ENCODE measurements around the gene STK10.

DNA sequence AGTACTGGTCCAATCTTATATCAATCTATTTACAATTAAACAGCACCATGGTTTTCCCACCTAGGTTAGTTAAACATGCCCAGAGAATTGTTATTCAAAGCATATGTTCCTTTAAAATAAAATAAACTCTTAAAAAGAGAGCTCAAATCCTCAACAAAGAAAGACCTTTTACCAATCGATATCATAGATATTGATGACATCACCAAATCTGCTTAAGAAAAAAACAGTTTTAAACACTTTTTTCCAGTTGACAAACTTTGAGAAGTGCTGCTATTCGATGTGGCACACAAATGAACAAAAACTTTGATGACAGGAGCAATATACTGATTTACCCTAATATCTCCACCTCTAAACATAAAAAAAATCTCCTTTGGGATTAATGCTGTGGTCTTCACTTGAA lies 21.7 kb upstream of the STK10 start:
- TF ChIP-seq, protein P1, sequence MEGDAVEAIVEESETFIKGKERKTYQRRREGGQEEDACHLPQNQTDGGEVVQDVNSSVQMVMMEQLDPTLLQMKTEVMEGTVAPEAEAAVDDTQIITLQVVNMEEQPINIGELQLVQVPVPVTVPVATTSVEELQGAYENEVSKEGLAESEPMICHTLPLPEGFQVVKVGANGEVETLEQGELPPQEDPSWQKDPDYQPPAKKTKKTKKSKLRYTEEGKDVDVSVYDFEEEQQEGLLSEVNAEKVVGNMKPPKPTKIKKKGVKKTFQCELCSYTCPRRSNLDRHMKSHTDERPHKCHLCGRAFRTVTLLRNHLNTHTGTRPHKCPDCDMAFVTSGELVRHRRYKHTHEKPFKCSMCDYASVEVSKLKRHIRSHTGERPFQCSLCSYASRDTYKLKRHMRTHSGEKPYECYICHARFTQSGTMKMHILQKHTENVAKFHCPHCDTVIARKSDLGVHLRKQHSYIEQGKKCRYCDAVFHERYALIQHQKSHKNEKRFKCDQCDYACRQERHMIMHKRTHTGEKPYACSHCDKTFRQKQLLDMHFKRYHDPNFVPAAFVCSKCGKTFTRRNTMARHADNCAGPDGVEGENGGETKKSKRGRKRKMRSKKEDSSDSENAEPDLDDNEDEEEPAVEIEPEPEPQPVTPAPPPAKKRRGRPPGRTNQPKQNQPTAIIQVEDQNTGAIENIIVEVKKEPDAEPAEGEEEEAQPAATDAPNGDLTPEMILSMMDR (IDR thresholded peaks at IDR 0.05; ENCODE audit: low read depth, low read length, poor library complexity, severe bottlenecking): no peak
- no peak for TF ChIP-seq EZH2phosphoT487 (IDR thresholded peaks at IDR 0.05; ENCODE audit: borderline replicate concordance, low read length)

All from DOHH2 (cell line).